Progenitor cell of endocrine pancreas (in vitro differentiated cells): ENCODE measurements around the gene ADAM12. TPM values are rescaled to one million over a fixed set of nuclear protein-coding genes. Genes with fewer than 3 reads are reported as not detected.
"Not testable (repeated sequence)": the region's sequence is repeated elsewhere in the genome, so short reads cannot be mapped to it uniquely, and the experiment has no call there.

Experiments used
- DNase-seq: peaks from one replicate; pipeline ENCODE4 v3.0.0; 2021; ENCODE audit warnings: low spot score; ENCODE audit not compliant: unreplicated experiment
- H3K27ac Mint-ChIP-seq: 2 replicates; pipeline ENCODE4 v1.8.0; 2021; ENCODE audit warnings: mild to moderate bottlenecking, moderate library complexity, mixed read lengths
- H3K27me3 Mint-ChIP-seq: 2 replicates; pipeline ENCODE4 v1.8.0; 2021; ENCODE audit warnings: mixed read lengths
- H3K36me3 Mint-ChIP-seq: 2 replicates; pipeline ENCODE4 v1.8.0; 2022; ENCODE audit warnings: mixed read lengths; ENCODE audit not compliant: insufficient read depth
- H3K4me1 Mint-ChIP-seq: 2 replicates; pipeline ENCODE4 v1.8.0; 2021; ENCODE audit warnings: low read depth, mixed read lengths
- H3K4me3 Mint-ChIP-seq: 2 replicates; pipeline ENCODE4 v1.8.0; 2021; ENCODE audit warnings: low read depth, mild to moderate bottlenecking, moderate library complexity, mixed read lengths
- H3K9me3 Mint-ChIP-seq: 2 replicates; pipeline ENCODE4 v1.8.0; 2021; ENCODE audit warnings: low read depth, mixed read lengths
- CTCF ChIP-seq: fragments of 200-600 bp; sonication (generic); IDR thresholded peaks from one replicate; pipeline ENCODE4 v1.5.0; 2021; ENCODE audit warnings: antibody characterized with exemption, mild to moderate bottlenecking; ENCODE audit not compliant: unreplicated experiment
- total RNA-seq: library from RNA; stranded (reverse); gene quantifications from 2 replicates; pipeline ENCODE4 v1.2.1, GENCODE V29; 2021

The ADAM12 gene
- total RNA-seq, 1 donor from 2014 or later = 1.8 TPM

- H3K4me3 Mint-ChIP-seq = no peak overlapping the region
These were observed 334.1 kb downstream of the ADAM12 start for GRCh38 chr10:126054191-126054590.

GRCh38 chr10:126052171-126052570, 336.1 kb downstream of the ADAM12 start:
- no peaks in the 10 kb centered on the region for H3K9me3 Mint-ChIP-seq
- H3K4me1 Mint-ChIP-seq = no peaks in the 10 kb centered on the region
- DNase-seq = no peak
- peaks cover 15% of the 10 kb centered on the region for H3K27me3 Mint-ChIP-seq
- no peak overlapping the region for H3K27ac Mint-ChIP-seq
- TF ChIP-seq CTCF = no peak
- H3K4me3 Mint-ChIP-seq = no peak overlapping the region
- no peaks in the 10 kb centered on the region for H3K36me3 Mint-ChIP-seq

More at GRCh38 chr10:126054191-126054590, 334.1 kb downstream of the ADAM12 start:
- Mint-ChIP-seq H3K36me3 (no peaks in the 10 kb centered on the region), H3K27me3 (peaks cover 15% of the 10 kb centered on the region), H3K9me3 (no peaks in the 10 kb centered on the region), H3K4me1 (peaks cover 8% of the 10 kb centered on the region), H3K27ac (no peak overlapping the region)
- DNase-seq = no peak
- no peak for TF ChIP-seq CTCF

GRCh38 chr10:126049759-126050700, 338.2 kb downstream of the ADAM12 start:
- Mint-ChIP-seq H3K27ac (no peak overlapping the region), H3K4me3 (no peak overlapping the region), H3K27me3 (peaks cover 15% of the 10 kb centered on the region), H3K4me1 (no peaks in the 10 kb centered on the region), H3K9me3 (no peaks in the 10 kb centered on the region), H3K36me3 (no peaks in the 10 kb centered on the region)
- DNase-seq = no peak
- no peak for TF ChIP-seq CTCF

GRCh38 chr10:126047749-126048148, 340.5 kb downstream of the ADAM12 start:
- H3K36me3 Mint-ChIP-seq, DNase-seq, H3K9me3 Mint-ChIP-seq, H3K4me1 Mint-ChIP-seq, H3K27ac Mint-ChIP-seq, H3K4me3 Mint-ChIP-seq: not testable (repeated sequence)
- H3K27me3 Mint-ChIP-seq = peaks cover 15% of the 10 kb centered on the region

- Mint-ChIP-seq H3K27ac (no peak overlapping the region), H3K27me3 (peaks cover 10% of the 10 kb centered on the region), H3K9me3 (no peaks in the 10 kb centered on the region), H3K4me3 (no peak overlapping the region), H3K4me1 (peaks cover 4% of the 10 kb centered on the region), H3K36me3 (no peaks in the 10 kb centered on the region)
- TF ChIP-seq CTCF = no peak
- DNase-seq = no peak
These were observed 341.4 kb downstream of the ADAM12 start for GRCh38 chr10:126046831-126047230.

- peaks cover 7% of the 10 kb centered on the region for H3K4me1 Mint-ChIP-seq
- H3K9me3 Mint-ChIP-seq = no peaks in the 10 kb centered on the region
- no peaks in the 10 kb centered on the region for H3K36me3 Mint-ChIP-seq
- peaks cover 6% of the 10 kb centered on the region for H3K27me3 Mint-ChIP-seq
- H3K4me3 Mint-ChIP-seq = no peak overlapping the region
- TF ChIP-seq CTCF = no peak
- no peak overlapping the region for H3K27ac Mint-ChIP-seq
- DNase-seq = no peak
These were observed 342.4 kb downstream of the ADAM12 start for GRCh38 chr10:126045861-126046260.
